Kidney glomerular epithelial cell (primary cell): ENCODE data around the gene PPP4C.

ENCODE experiments used
- DNase-seq: peaks from one replicate; lab custom pipeline; 2025; lab: John Stamatoyannopoulos, UW

PPP4C gene

GRCh38 chr16:30127993-30128392, 52.2 kb downstream of the PPP4C start:
- no peak for DNase-seq

DNA sequence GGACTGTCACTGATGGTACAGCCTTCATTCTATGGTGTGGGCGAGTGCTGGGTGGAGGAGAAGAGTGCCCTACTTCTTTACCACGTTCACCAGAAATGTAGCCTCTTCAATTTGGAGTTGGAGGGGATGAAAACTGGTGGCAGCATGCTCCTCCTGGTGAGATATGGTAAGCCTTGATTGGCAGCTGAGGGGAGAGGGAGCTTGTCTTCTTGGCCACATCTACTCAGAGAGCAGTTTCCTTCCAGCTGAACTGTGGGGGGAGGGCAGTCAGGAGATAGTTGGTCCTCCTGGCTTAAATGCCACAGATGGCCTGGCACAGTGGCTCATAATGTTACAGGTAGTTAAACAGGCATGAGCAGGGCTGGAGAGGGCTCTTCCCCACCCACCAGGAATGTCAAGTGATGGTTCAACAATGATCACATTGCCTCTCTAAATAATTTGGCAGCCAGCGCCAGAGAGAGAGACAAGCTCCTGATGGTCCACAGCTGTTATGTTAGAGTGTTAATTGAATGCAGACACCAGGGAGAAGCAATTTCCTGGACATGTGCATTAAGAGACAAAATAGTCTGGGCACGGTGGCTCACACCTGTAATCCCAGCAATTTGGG, 56.2 kb downstream of the PPP4C start:
- DNase-seq, result no peak

- no peak for DNase-seq
These were observed 56.8 kb downstream of the PPP4C start for GRCh38 chr16:30132591-30132990.
